Loucy (cell line): ENCODE results near the gene TMEM163.

Source experiments
- EZH2phosphoT487 ChIP-seq: fragments of 200-600 bp; IDR thresholded peaks from 2 replicates; pipeline ENCODE4 v1.6.1; 2018; ENCODE audit warnings: antibody characterized with exemption, mild to moderate bottlenecking, moderate library complexity, borderline replicate concordance
- TF ChIP-seq, protein P1 (sequence below): fragments of 200-600 bp; sonication (generic); conservative IDR thresholded peaks from 2 replicates; pipeline ENCODE4 v1.5.1; 2014; ENCODE audit warnings: mild to moderate bottlenecking, antibody characterized with exemption, low read length

DNA sequence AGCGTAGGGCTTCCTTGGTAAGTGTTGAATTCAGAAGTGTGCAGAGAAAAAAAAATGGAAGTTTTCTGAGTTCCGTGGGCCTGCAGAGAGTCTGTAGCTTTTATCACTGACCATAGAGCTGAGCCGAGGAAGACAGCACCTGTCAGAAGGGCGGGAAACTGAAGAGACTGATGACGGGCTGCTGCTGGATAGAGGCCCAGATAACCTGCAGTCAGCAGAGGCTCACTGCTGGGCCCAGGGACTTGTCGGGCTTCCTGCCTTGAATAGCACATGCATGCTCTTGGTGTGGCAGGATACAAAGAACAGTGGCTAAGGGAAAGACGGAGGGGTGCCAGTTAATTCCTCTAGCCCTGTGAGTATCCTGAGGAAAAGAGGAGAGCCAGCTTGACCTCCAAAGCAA is 298.5 kb downstream of the TMEM163 start:
- no peak for TF ChIP-seq EZH2phosphoT487
- TF ChIP-seq, protein P1, sequence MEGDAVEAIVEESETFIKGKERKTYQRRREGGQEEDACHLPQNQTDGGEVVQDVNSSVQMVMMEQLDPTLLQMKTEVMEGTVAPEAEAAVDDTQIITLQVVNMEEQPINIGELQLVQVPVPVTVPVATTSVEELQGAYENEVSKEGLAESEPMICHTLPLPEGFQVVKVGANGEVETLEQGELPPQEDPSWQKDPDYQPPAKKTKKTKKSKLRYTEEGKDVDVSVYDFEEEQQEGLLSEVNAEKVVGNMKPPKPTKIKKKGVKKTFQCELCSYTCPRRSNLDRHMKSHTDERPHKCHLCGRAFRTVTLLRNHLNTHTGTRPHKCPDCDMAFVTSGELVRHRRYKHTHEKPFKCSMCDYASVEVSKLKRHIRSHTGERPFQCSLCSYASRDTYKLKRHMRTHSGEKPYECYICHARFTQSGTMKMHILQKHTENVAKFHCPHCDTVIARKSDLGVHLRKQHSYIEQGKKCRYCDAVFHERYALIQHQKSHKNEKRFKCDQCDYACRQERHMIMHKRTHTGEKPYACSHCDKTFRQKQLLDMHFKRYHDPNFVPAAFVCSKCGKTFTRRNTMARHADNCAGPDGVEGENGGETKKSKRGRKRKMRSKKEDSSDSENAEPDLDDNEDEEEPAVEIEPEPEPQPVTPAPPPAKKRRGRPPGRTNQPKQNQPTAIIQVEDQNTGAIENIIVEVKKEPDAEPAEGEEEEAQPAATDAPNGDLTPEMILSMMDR: no peak
